ENCODE measurements around the gene ANAPC7.

- TF ChIP-seq YY1 (IDR thresholded peaks at IDR 0.05; ENCODE audit: low read depth) (no peak), MAX (IDR thresholded peaks at IDR 0.05) (no peak), REST (IDR thresholded peaks at IDR 0.05; ENCODE audit: low read depth) (no peak), EGR1 (IDR thresholded peaks at IDR 0.05) (no peak)
These were observed 40.9 kb upstream of the ANAPC7 start for GRCh38 chr12:110444455-110444854.
